ENCODE data around the gene RFPL3. TPM values are rescaled to one million over a fixed set of nuclear protein-coding genes. Genes with fewer than 3 reads are reported as not detected.

RFPL3 gene
- total and polyA plus RNA-seq, 8 donors, result not detected

DNA sequence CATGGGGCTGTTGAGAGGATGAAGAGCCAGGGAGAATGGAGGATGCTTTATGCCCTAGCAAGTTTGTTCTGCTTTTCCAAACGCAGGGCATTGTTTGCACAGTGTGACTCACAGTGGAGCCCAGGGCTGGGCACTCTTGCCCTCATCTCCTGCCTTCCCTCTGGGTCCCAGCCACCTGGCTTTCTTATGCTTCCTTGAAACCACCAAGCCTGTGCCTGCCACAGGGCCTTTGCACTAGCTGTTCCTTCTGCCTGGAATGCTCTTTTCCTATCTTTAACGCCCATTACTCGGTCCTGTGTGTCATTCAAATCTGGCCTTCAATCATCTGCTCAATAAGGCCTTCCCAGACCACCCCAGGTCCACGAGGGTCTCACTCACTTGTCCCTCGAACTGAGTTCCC lies 46.9 kb upstream of the RFPL3 start:
- Histone ChIP-seq H3K9me3 (no peaks in the 10 kb centered on the region), H3K4me3 (no peak overlapping the region), H3K36me3 (no peaks in the 10 kb centered on the region), H3K27ac (no peak overlapping the region), H3K4me1 (no peaks in the 10 kb centered on the region), H3K27me3 (peaks cover 0 to 52% (median 0%) of the 10 kb centered on the region in 3 donors)
- intact Hi-C loops (cut with DNase I; ENCODE audit: low total_unique reads), result no loop called here
- WGBS, 5 donors, result 58 to 71% (median 69%) methylated on average over 5 of the region's 5 CpGs
- peak in 1 of 2 donors; percentile 7 for DNase-seq
- TF ChIP-seq POLR2A (IDR thresholded peaks at IDR 0.05), result no peak
- no peak for TF ChIP-seq POLR2AphosphoS5 (IDR thresholded peaks at IDR 0.05)
- TF ChIP-seq, protein P1, sequence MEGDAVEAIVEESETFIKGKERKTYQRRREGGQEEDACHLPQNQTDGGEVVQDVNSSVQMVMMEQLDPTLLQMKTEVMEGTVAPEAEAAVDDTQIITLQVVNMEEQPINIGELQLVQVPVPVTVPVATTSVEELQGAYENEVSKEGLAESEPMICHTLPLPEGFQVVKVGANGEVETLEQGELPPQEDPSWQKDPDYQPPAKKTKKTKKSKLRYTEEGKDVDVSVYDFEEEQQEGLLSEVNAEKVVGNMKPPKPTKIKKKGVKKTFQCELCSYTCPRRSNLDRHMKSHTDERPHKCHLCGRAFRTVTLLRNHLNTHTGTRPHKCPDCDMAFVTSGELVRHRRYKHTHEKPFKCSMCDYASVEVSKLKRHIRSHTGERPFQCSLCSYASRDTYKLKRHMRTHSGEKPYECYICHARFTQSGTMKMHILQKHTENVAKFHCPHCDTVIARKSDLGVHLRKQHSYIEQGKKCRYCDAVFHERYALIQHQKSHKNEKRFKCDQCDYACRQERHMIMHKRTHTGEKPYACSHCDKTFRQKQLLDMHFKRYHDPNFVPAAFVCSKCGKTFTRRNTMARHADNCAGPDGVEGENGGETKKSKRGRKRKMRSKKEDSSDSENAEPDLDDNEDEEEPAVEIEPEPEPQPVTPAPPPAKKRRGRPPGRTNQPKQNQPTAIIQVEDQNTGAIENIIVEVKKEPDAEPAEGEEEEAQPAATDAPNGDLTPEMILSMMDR (IDR thresholded peaks at IDR 0.05), result no peak
- TF ChIP-seq EP300 (IDR thresholded peaks at IDR 0.05), result no peak

DNA sequence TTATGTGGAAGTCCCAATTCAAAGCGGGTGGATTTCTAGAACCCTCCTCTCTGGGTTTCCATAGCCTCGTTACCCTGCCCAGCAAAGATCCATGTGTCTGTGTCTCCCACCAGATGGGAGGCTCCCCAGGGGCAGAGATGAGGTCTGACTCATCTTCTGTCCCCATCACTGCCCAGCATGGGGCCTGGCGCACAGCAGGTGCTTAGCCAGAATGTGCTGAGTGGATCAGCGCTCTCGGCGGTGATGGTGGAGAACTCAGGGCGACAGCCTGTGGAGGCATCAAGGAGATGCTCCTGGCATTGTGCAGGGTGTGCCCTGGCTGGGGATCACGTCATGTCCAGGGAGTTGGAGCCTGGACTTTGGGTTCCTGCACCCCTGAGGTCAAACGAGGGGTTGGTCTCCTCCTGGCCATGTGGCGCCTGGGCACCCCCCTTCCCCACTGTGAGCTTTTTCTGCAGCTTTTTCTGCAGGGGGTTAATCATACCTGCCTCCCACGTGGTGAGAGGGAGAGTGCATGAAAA lies 46.1 kb upstream of the RFPL3 start:
- TF ChIP-seq POLR2AphosphoS5 (IDR thresholded peaks at IDR 0.05), result no peak
- TF ChIP-seq EP300 (IDR thresholded peaks at IDR 0.05), result no peak
- TF ChIP-seq POLR2A (IDR thresholded peaks at IDR 0.05), result no peak
- TF ChIP-seq, protein P1 (IDR thresholded peaks at IDR 0.05), result no peak
- H3K27ac ChIP-seq, result no peak overlapping the region
- H3K36me3 ChIP-seq, result no peaks in the 10 kb centered on the region
- peaks cover 0 to 51% (median 0%) of the 10 kb centered on the region in 3 donors for H3K27me3 ChIP-seq
- H3K4me3 ChIP-seq, result no peak overlapping the region
- intact Hi-C loops (cut with DNase I; ENCODE audit: low total_unique reads), result no loop called here
- peak in 1 of 2 donors; percentile 4 for DNase-seq
- H3K4me1 ChIP-seq, result no peaks in the 10 kb centered on the region
- H3K9me3 ChIP-seq, result no peaks in the 10 kb centered on the region
- WGBS, 5 donors, result 64 to 80% (median 77%) methylated on average over 10 to 11 of the region's 11 CpGs

DNA sequence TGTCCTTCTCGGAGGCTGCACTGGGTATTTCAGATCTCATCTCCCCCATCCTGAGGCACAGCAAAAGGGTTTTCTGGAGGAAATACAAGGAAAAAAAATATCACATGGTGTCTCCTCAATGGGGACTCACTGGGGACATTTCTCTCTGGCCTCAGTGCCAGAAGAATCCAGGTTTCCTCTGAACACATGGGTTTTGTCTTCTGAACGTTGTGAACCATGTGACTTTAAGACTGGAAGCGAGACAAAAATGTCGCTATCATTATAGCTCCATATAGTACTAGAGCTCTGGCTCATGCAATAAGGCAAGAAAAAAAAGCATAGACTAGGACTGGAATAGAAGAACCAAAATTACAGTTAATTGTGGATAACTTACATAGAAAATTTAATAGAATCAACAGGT lies 44.9 kb upstream of the RFPL3 start:
- H3K4me1 ChIP-seq, result no peaks in the 10 kb centered on the region
- peaks cover 0 to 43% (median 0%) of the 10 kb centered on the region in 3 donors for H3K27me3 ChIP-seq
- no peak for DNase-seq
- H3K27ac ChIP-seq, result no peak overlapping the region
- whole genome bisulfite sequencing, 5 donors, result 76 to 87% (median 86%) methylated on average over 4 of the region's 4 CpGs
- no peaks in the 10 kb centered on the region for H3K9me3 ChIP-seq
- TF ChIP-seq EP300 (IDR thresholded peaks at IDR 0.05) (no peak), POLR2A (IDR thresholded peaks at IDR 0.05) (no peak), POLR2AphosphoS5 (IDR thresholded peaks at IDR 0.05) (no peak)
- TF ChIP-seq, protein P1 (IDR thresholded peaks at IDR 0.05), result no peak
- H3K4me3 ChIP-seq, result no peak overlapping the region
- no peaks in the 10 kb centered on the region for H3K36me3 ChIP-seq
- intact Hi-C loops (cut with DNase I; ENCODE audit: low total_unique reads), result no loop called here

- H3K27ac ChIP-seq, result no peak overlapping the region
- DNase-seq, result peak in 1 of 2 donors; percentile 9
- no peak overlapping the region for H3K4me3 ChIP-seq
- no peaks in the 10 kb centered on the region for H3K36me3 ChIP-seq
- no peak for TF ChIP-seq EP300 (IDR thresholded peaks at IDR 0.05)
- intact Hi-C loops (cut with DNase I; ENCODE audit: low total_unique reads), result no loop called here
- H3K4me1 ChIP-seq, result no peaks in the 10 kb centered on the region
- H3K9me3 ChIP-seq, result peaks cover 0 to 2% (median 0%) of the 10 kb centered on the region in 4 donors
- H3K27me3 ChIP-seq, result peaks cover 0 to 35% (median 0%) of the 10 kb centered on the region in 3 donors
Measured at GRCh38 chr22:32313532-32313931, 44.1 kb upstream of the RFPL3 start.

- no peak for DNase-seq
- Histone ChIP-seq H3K27me3 (peaks cover 0 to 22% (median 0%) of the 10 kb centered on the region in 3 donors), H3K36me3 (no peaks in the 10 kb centered on the region), H3K4me1 (no peaks in the 10 kb centered on the region), H3K27ac (no peak overlapping the region), H3K4me3 (no peak overlapping the region), H3K9me3 (peaks cover 0 to 10% (median 0%) of the 10 kb centered on the region in 4 donors)
- 0 to 63% (median 30%) methylated on average over 1 of the region's 1 CpG for WGBS, 5 donors
- TF ChIP-seq, protein P1 (IDR thresholded peaks at IDR 0.05), result no peak
- TF ChIP-seq POLR2A (IDR thresholded peaks at IDR 0.05) (no peak), EP300 (IDR thresholded peaks at IDR 0.05) (no peak), POLR2AphosphoS5 (IDR thresholded peaks at IDR 0.05) (no peak)
- intact Hi-C loops (cut with DNase I; ENCODE audit: low total_unique reads), result no loop called here
Measured at GRCh38 chr22:32317524-32317923, 40.1 kb upstream of the RFPL3 start.
